ENCODE results near the gene PDZRN4. TPM values are rescaled to one million over a fixed set of nuclear protein-coding genes. Genes with fewer than 3 reads are reported as not detected.
A peak's percentile ranks its signal among the peaks of the same experiment; 100 is the strongest.

Gene PDZRN4
- total RNA-seq, 1 experiment from 2014 or later, result not detected

GRCh38 chr12:41520869-41521268 lies 332.7 kb downstream of the PDZRN4 start:
- DNase-seq, result no peak
- H3K36me3 Mint-ChIP-seq (ENCODE audit: insufficient read depth, unreplicated experiment), result no peaks in the 10 kb centered on the region
- TF ChIP-seq CTCF (IDR thresholded peaks at IDR 0.05; ENCODE audit: unreplicated experiment), result no peak
- H3K9me3 Mint-ChIP-seq (ENCODE audit: low read depth, unreplicated experiment), result no peaks in the 10 kb centered on the region
- H3K27ac Mint-ChIP-seq (ENCODE audit: unreplicated experiment), result no peak overlapping the region
- intact Hi-C loops (cut with micrococcal nuclease; ENCODE audit: unreplicated experiment), result no loop called here
- H3K27me3 Mint-ChIP-seq (ENCODE audit: unreplicated experiment), result no peaks in the 10 kb centered on the region
- BruUV-seq (replicated peaks), result no TSS peak
- CTCF ChIA-PET, result interaction anchor here (0.7 kb wide), 1 partner anchor 9 kb away, joined by 6 read pairs; no protein-coding TSS in a partner anchor
- no peaks in the 10 kb centered on the region for H3K4me1 Mint-ChIP-seq (ENCODE audit: low read depth, unreplicated experiment)
- H3K4me3 Mint-ChIP-seq (ENCODE audit: low read depth, unreplicated experiment), result no peak overlapping the region

GRCh38 chr12:41521872-41522379 lies 333.8 kb downstream of the PDZRN4 start:
- no TSS peak for BruUV-seq (replicated peaks)
- CTCF ChIA-PET, result no interaction called here
- intact Hi-C loops (cut with micrococcal nuclease; ENCODE audit: unreplicated experiment), result no loop called here
- H3K9me3 Mint-ChIP-seq (ENCODE audit: low read depth, unreplicated experiment), result no peaks in the 10 kb centered on the region
- TF ChIP-seq CTCF (IDR thresholded peaks at IDR 0.05; ENCODE audit: unreplicated experiment), result no peak
- no peaks in the 10 kb centered on the region for H3K36me3 Mint-ChIP-seq (ENCODE audit: insufficient read depth, unreplicated experiment)
- DNase-seq, result no peak
- peak overlapping the region; percentile 9 for H3K4me3 Mint-ChIP-seq (ENCODE audit: low read depth, unreplicated experiment)
- H3K27me3 Mint-ChIP-seq (ENCODE audit: unreplicated experiment), result no peaks in the 10 kb centered on the region
- no peaks in the 10 kb centered on the region for H3K4me1 Mint-ChIP-seq (ENCODE audit: low read depth, unreplicated experiment)
- no peak overlapping the region for H3K27ac Mint-ChIP-seq (ENCODE audit: unreplicated experiment)

- TF ChIP-seq CTCF (IDR thresholded peaks at IDR 0.05; ENCODE audit: unreplicated experiment), result no peak
- H3K4me1 Mint-ChIP-seq (ENCODE audit: low read depth, unreplicated experiment), result no peaks in the 10 kb centered on the region
- H3K27me3 Mint-ChIP-seq (ENCODE audit: unreplicated experiment), result no peaks in the 10 kb centered on the region
- DNase-seq, result no peak
- H3K36me3 Mint-ChIP-seq (ENCODE audit: insufficient read depth, unreplicated experiment), result no peaks in the 10 kb centered on the region
- no peaks in the 10 kb centered on the region for H3K9me3 Mint-ChIP-seq (ENCODE audit: low read depth, unreplicated experiment)
- intact Hi-C loops (cut with micrococcal nuclease; ENCODE audit: unreplicated experiment), result no loop called here
- no TSS peak for BruUV-seq (replicated peaks)
- no peak overlapping the region for H3K27ac Mint-ChIP-seq (ENCODE audit: unreplicated experiment)
- H3K4me3 Mint-ChIP-seq (ENCODE audit: low read depth, unreplicated experiment), result no peak overlapping the region
- CTCF ChIA-PET, result no interaction called here
Measured at GRCh38 chr12:41527062-41527461, 338.9 kb downstream of the PDZRN4 start.

GRCh38 chr12:41527534-41528116 lies 339.5 kb downstream of the PDZRN4 start:
- Mint-ChIP-seq H3K4me3 (ENCODE audit: low read depth, unreplicated experiment) (no peak overlapping the region), H3K27me3 (ENCODE audit: unreplicated experiment) (no peaks in the 10 kb centered on the region), H3K4me1 (ENCODE audit: low read depth, unreplicated experiment) (no peaks in the 10 kb centered on the region), H3K9me3 (ENCODE audit: low read depth, unreplicated experiment) (no peaks in the 10 kb centered on the region), H3K27ac (ENCODE audit: unreplicated experiment) (no peak overlapping the region), H3K36me3 (ENCODE audit: insufficient read depth, unreplicated experiment) (no peaks in the 10 kb centered on the region)
- no peak for TF ChIP-seq CTCF (IDR thresholded peaks at IDR 0.05; ENCODE audit: unreplicated experiment)
- CTCF ChIA-PET, result no interaction called here
- BruUV-seq (replicated peaks), result no TSS peak
- DNase-seq, result no peak
- intact Hi-C loops (cut with micrococcal nuclease; ENCODE audit: unreplicated experiment), result no loop called here
